ENCODE data around the gene STXBP6. TPM values are rescaled to one million over a fixed set of nuclear protein-coding genes. Genes with fewer than 3 reads are reported as not detected.
A peak's percentile ranks its signal among the peaks of the same experiment; 100 is the strongest.

STXBP6 gene
- total RNA-seq, 4 donors from 2014 or later, result 2.6 to 5.5 (median 4.4) TPM

DNA sequence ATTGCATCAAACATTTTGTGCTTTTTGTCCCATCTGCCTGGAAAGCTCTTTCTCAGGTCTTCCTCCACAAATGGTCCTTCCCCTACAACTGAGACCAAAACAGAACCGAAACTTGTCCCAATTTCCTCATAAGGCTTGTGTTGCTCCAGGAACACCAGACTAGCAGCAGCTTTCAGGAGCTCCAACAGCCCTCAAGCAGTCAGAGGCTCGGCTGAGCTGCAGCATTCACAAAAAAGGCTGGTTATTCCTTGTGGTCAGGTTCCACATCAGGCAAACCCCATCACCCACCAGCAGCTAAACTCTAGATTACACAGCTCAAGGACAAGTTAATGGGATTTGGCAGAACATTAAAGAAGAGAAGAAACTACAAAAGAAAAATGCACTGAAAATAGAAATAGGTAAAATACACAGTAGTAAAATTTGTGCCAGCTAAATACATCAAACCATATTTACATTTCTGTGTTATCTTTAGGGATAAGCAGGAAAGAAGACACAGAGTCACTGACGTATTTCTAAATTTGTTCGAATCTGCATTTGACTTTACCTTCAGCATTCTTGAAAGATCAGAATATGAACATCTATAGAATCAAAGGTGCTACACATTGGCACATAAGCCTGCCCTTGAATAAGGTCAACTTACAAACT, 141.2 kb downstream of the STXBP6 start:
- Histone ChIP-seq H3K27me3 (no peaks in the 10 kb centered on the region), H3K4me1 (no peaks in the 10 kb centered on the region), H3K4me3 (no peak overlapping the region), H3K9me3 (no peaks in the 10 kb centered on the region), H3K36me3 (no peaks in the 10 kb centered on the region), H3K27ac (no peak overlapping the region)
- intact Hi-C loops (cut with DNase I; ENCODE audit: low total_unique reads) (no loop called here), in situ Hi-C loops (cut with MboI; ENCODE audit: low sequenced_read_pairs in 4 of 4) (no loop called here)
- TF ChIP-seq, protein P1, sequence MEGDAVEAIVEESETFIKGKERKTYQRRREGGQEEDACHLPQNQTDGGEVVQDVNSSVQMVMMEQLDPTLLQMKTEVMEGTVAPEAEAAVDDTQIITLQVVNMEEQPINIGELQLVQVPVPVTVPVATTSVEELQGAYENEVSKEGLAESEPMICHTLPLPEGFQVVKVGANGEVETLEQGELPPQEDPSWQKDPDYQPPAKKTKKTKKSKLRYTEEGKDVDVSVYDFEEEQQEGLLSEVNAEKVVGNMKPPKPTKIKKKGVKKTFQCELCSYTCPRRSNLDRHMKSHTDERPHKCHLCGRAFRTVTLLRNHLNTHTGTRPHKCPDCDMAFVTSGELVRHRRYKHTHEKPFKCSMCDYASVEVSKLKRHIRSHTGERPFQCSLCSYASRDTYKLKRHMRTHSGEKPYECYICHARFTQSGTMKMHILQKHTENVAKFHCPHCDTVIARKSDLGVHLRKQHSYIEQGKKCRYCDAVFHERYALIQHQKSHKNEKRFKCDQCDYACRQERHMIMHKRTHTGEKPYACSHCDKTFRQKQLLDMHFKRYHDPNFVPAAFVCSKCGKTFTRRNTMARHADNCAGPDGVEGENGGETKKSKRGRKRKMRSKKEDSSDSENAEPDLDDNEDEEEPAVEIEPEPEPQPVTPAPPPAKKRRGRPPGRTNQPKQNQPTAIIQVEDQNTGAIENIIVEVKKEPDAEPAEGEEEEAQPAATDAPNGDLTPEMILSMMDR (IDR thresholded peaks at IDR 0.05 in 4 of 5, conservative IDR thresholded peaks at IDR 0.05 in 1 of 5), result no peak
- no peak for TF ChIP-seq POLR2A (IDR thresholded peaks at IDR 0.05)
- ATAC-seq, result no peak
- peak in 1 of 2 donors; percentile 14 for DNase-seq

DNA sequence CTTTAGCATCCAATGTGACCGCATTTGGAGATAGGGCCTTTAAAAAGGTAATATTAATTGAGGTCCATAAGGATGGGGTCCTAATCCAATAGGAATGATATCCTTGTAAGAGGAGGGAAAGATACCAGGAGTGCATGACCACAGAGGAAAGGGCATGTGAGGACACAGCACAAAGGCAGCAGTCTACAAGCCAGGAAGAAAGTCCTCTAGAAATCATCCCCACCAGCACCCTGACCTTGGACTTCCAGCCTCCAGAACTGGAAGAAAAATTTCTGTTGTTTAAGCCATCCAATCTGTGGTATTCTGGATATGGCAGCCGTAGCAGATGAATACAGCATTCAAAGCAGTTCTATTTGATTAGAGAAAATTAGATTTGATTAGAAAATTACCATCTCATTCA, 145.4 kb downstream of the STXBP6 start:
- ATAC-seq, result no peak
- no peak overlapping the region for H3K4me3 ChIP-seq

DNA sequence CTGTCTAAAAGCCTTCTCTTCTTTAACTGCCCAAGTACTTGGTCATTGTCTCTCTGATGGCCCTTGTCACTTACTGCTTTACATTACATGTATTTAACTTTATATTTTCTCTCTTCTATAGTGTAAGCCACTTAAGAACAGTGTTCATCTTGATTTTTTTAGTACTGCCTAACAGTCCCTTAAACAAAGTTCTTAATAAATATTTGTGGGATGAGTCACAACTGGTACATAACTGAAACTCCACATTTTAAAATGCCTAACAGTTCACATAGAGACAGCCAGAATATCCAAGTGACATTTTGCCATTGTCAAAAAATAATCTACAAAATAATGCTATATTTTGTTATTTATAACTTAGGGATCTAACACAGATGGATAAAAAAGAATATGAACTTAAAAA, 146.6 kb downstream of the STXBP6 start:
- no peak for TF ChIP-seq POLR2A (IDR thresholded peaks at IDR 0.05)
- TF ChIP-seq, protein P1 (IDR thresholded peaks at IDR 0.05 in 4 of 5, conservative IDR thresholded peaks at IDR 0.05 in 1 of 5), result no peak
- no peak for DNase-seq
- H3K27me3 ChIP-seq, result no peaks in the 10 kb centered on the region
- in situ Hi-C loops (cut with MboI; ENCODE audit: low sequenced_read_pairs in 4 of 4), result no loop called here
- no peak overlapping the region for H3K4me3 ChIP-seq
- H3K36me3 ChIP-seq, result no peaks in the 10 kb centered on the region
- ATAC-seq, result no peak
- intact Hi-C loops (cut with DNase I; ENCODE audit: low total_unique reads), result no loop called here
- H3K9me3 ChIP-seq, result no peaks in the 10 kb centered on the region
- no peaks in the 10 kb centered on the region for H3K4me1 ChIP-seq
- H3K27ac ChIP-seq, result no peak overlapping the region

More for the DNA sequence above, 145.4 kb downstream of the STXBP6 start:
- no peak for TF ChIP-seq POLR2A (IDR thresholded peaks at IDR 0.05)
- TF ChIP-seq, protein P1 (IDR thresholded peaks at IDR 0.05 in 4 of 5, conservative IDR thresholded peaks at IDR 0.05 in 1 of 5), result no peak
- Histone ChIP-seq H3K9me3 (no peaks in the 10 kb centered on the region), H3K27me3 (no peaks in the 10 kb centered on the region), H3K4me1 (no peaks in the 10 kb centered on the region), H3K27ac (no peak overlapping the region), H3K36me3 (no peaks in the 10 kb centered on the region)
- intact Hi-C loops (cut with DNase I; ENCODE audit: low total_unique reads), result no loop called here
- in situ Hi-C loops (cut with MboI; ENCODE audit: low sequenced_read_pairs in 4 of 4), result no loop called here
- DNase-seq, result no peak

DNA sequence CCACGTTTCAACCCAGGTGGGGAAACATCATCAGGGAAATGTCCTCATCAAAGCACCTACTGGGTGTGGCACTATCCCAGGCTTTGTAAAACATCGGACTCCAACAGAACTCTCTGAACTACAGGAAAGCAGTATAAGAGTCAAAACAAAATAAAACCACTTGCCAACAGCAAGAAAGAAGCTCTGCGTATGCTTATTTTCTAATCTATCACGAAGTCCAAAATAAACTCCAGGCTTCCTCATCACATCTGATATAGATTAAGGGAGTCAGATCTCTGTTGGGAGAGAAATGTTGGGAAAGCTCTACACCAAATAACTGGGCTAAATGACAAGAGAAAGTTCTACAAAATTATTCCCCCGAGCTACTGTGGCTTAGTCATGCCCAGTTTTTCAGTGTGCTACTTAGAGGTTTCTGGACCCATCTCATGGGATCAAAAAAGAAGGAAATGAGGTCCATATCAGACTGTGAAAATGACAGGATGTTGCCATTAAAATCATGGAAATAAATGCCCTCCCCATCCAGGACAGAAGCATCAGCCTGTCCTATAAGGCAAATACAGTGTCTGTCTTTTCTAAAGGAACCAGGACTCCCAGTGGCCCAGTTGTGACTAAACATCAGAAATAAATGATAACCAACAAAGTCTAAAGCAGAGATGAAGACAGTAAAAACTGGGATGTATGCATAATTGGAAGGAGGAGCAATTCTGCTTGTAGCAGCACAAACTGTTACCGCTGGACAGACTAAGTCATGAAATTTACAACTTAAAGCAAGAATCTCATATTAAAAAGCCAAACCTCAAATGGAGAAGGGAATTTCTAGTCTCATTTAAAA, 149.5 kb downstream of the STXBP6 start:
- DNase-seq (no peak), ATAC-seq (peak; percentile 83 to 88)
- Histone ChIP-seq H3K27ac (peak overlapping the region; percentile 37 to 64 (median 54)), H3K4me1 (no peaks in the 10 kb centered on the region), H3K36me3 (no peaks in the 10 kb centered on the region), H3K27me3 (no peaks in the 10 kb centered on the region), H3K4me3 (peak overlapping the region in 1 of 4 donors; percentile 22), H3K9me3 (no peaks in the 10 kb centered on the region)
- in situ Hi-C loops (cut with MboI; ENCODE audit: low sequenced_read_pairs in 4 of 4) (no loop called here), intact Hi-C loops (cut with DNase I; ENCODE audit: low total_unique reads) (no loop called here)
- TF ChIP-seq, protein P1 (IDR thresholded peaks at IDR 0.05 in 4 of 5, conservative IDR thresholded peaks at IDR 0.05 in 1 of 5), result no peak
- no peak for TF ChIP-seq POLR2A (IDR thresholded peaks at IDR 0.05)
